GOT3 (cell line): ENCODE measurements around the gene IKZF3.
"Not testable (repeated sequence)": the region's sequence is repeated elsewhere in the genome, so short reads cannot be mapped to it uniquely, and the experiment has no call there.

Experiments
- DNase-seq: peaks from one replicate; lab custom pipeline; 2025; ENCODE audit warnings: mixed read lengths; lab: John Stamatoyannopoulos, UW

The IKZF3 gene

DNA sequence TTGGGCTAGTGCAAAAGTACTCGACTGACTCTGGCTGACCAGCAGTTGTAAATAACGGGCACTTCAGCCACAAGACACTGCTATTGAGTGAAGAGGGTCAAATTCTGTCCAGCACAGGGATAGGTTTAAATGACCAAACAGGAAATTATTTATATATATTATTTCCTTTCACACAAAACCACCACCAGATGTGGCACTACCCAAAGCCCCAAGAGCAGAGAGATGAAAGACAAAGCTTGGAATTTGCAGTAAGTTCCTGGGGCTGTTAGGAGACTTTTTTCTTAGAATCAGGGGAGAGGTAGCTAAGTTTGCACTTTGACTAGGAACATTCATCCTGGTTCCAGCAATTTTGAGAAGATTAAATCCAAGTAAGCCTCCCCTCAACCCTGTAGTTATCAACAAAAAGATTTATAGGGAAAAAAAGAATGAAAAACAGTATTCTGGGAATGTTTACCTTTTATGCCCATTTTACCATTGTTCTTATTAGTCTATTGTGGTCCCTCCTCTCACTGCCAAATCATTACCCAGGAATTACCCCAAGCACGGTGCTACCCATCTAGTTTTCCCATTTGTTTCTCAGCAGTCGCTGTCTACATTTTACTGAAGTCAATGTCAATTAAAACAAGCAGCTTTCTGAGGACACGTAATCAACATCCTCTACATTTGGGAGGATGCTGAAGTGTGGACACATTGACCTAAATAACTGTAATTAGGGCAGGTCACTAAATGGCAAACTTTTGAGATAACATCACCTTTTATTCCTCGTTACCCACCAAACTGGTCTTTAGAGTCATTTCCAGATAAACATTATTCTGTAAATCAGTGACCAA, 82.9 kb downstream of the IKZF3 start:
- no peak for DNase-seq

GRCh38 chr17:39777534-39778365, 86.4 kb downstream of the IKZF3 start:
- DNase-seq = no peak

- DNase-seq = no peak
Observed at GRCh38 chr17:39776252-39776651, 87.9 kb downstream of the IKZF3 start.

GRCh38 chr17:39775031-39775430, 89.1 kb downstream of the IKZF3 start:
- no peak for DNase-seq

- no peak for DNase-seq
Observed at GRCh38 chr17:39774047-39774446, 90.1 kb downstream of the IKZF3 start.

GRCh38 chr17:39772987-39773934, 90.9 kb downstream of the IKZF3 start:
- no peak for DNase-seq

GRCh38 chr17:39772415-39772814, 91.7 kb downstream of the IKZF3 start:
- DNase-seq = no peak

- no peak for DNase-seq
Observed at GRCh38 chr17:39769974-39770587, 94.0 kb downstream of the IKZF3 start.

- DNase-seq = no peak
Observed at GRCh38 chr17:39767147-39767546, 97.0 kb downstream of the IKZF3 start.

GRCh38 chr17:39765766-39766165, 98.3 kb downstream of the IKZF3 start:
- DNase-seq = no peak

GRCh38 chr17:39765175-39765574, 98.9 kb downstream of the IKZF3 start:
- DNase-seq = no peak

GRCh38 chr17:39764171-39764570, 99.9 kb downstream of the IKZF3 start:
- not testable (repeated sequence) for DNase-seq

- no peak for DNase-seq
Observed at GRCh38 chr17:39763051-39763820, 100.9 kb downstream of the IKZF3 start.

GRCh38 chr17:39761861-39762496, 102.1 kb downstream of the IKZF3 start:
- no peak for DNase-seq

DNA sequence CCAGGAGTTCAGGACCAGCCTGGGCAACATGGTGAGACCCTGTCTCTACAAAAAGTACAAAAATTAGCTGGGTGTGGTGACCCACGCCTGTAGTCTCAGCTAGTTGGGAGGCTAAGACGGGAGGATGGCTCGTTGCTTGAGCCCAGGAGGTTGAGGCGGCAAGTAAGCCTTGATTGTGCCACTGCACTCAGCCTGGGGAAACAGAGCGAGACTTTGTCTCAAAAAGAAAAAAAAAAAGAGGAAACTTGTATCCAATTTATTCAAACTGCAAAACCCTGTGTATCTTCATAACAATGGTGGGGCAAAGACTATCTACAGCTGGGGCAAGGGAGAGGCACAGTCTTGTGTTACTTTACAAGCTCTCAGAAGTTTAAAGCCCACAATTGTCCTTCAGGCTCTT, 104.9 kb downstream of the IKZF3 start:
- no peak for DNase-seq

- peak; percentile 34 for DNase-seq
Observed at GRCh38 chr17:39757931-39758873, 105.9 kb downstream of the IKZF3 start.

GRCh38 chr17:39757176-39757662, 106.9 kb downstream of the IKZF3 start:
- DNase-seq = no peak

- DNase-seq = no peak
Observed at GRCh38 chr17:39756380-39757079, 107.6 kb downstream of the IKZF3 start.
